Thyroid gland (tissue), 4 donors: Measurements from ENCODE around the gene TCIRG1. TPM values are rescaled to one million over a fixed set of nuclear protein-coding genes. Genes with fewer than 3 reads are reported as not detected.
A peak's percentile ranks its signal among the peaks of the same experiment; 100 is the strongest.
"Not testable (repeated sequence)": the region's sequence is repeated elsewhere in the genome, so short reads cannot be mapped to it uniquely, and the experiment has no call there.

Experiments
- DNase-seq, 2 donors: peaks; one replicate each; pipeline ENCODE4 v3.0.0-alpha.2; 2019
- H3K27ac ChIP-seq, 3 donors: fragments of 200-600 bp; sonication (generic); 1 replicate in 2 of 3; 2 replicates in 1 of 3; pipeline ENCODE4 v1.5.1; 2016 to 2019; ENCODE audit warnings: mild to moderate bottlenecking in 1 of 3, moderate library complexity in 1 of 3
- H3K27me3 ChIP-seq: fragments of 200-600 bp; sonication (generic); one replicate; pipeline ENCODE4 v1.5.1; 2019
- H3K36me3 ChIP-seq, 2 donors: fragments of 200-600 bp; sonication (generic); one replicate each; pipeline ENCODE4 v1.5.1; 2016 to 2019
- H3K4me1 ChIP-seq, 2 donors: fragments of 200-600 bp; sonication (generic); one replicate each; pipeline ENCODE4 v1.5.1; 2017 to 2019
- H3K4me3 ChIP-seq, 3 donors: fragments of 200-600 bp; sonication (generic); replicated peaks in 1 of 3; 1 replicate in 2 of 3; 2 replicates in 1 of 3; pipeline ENCODE4 v1.5.1; 2016; ENCODE audit warnings: mild to moderate bottlenecking in 1 of 3
- H3K9me3 ChIP-seq: fragments of 200-600 bp; sonication (generic); one replicate; pipeline ENCODE4 v1.5.1; 2017
- CTCF ChIP-seq, 6 experiments: fragments of 200-600 bp in 3 of 6; fragments of 450-650 bp in 3 of 6; sonication (generic) in 3 of 6; IDR thresholded peaks; one replicate each; pipeline ENCODE4 v1.5.1; 2016 to 2019; ENCODE audit warnings: antibody characterized with exemption in 6 of 6, mild to moderate bottlenecking in 2 of 6, inconsistent platforms in 1 of 6, moderate library complexity in 1 of 6
- POLR2A ChIP-seq, 2 donors: fragments of 450-650 bp; IDR thresholded peaks; one replicate each; pipeline ENCODE4 v1.6.1; 2017; ENCODE audit warnings: antibody characterized with exemption in 2 of 2, mild to moderate bottlenecking in 2 of 2, moderate library complexity in 1 of 2
- WGBS, 2 donors: methylation state at CpG; one replicate each; pipeline ENCODE4 v1.1.5; 2017; 5-methylcytosine and 5-hydroxymethylcytosine counted together
- intact Hi-C: fragments of 100-400 bp; cut with DNase I; formaldehyde crosslinking; loops from one replicate; pipeline ENCODE4 v1.15.1; 2023
- total RNA-seq, 4 donors: library from RNA; depleted of rRNA; stranded (reverse); fragments of >200 nt; gene quantifications; one replicate each; pipeline ENCODE4 v1.2.3, GENCODE V29; 2016

TCIRG1 gene
- total RNA-seq, 4 donors from 2014 or later = 74.8 to 141 (median 121) TPM

- peak overlapping the region in 2 of 3 donors; percentile 6 to 28 for H3K27ac ChIP-seq
- intact Hi-C loops = no loop called here
Measured at GRCh38 chr11:68089679-68090078, 50.9 kb downstream of the TCIRG1 start.

GRCh38 chr11:68090287-68090686 lies 51.5 kb downstream of the TCIRG1 start:
- intact Hi-C loops = no loop called here
- WGBS, 2 donors = 75 to 86% methylated on average over 1 of the region's 1 CpG

More at GRCh38 chr11:68089679-68090078, 50.9 kb downstream of the TCIRG1 start:
- 66 to 74% methylated on average over 8 of the region's 8 CpGs for WGBS, 2 donors
- peaks cover 19 to 36% of the 10 kb centered on the region in 2 donors for H3K4me1 ChIP-seq
- TF ChIP-seq POLR2A (IDR thresholded peaks at IDR 0.05) = no peak
- TF ChIP-seq CTCF (IDR thresholded peaks at IDR 0.05) = no peak
- no peaks in the 10 kb centered on the region for H3K36me3 ChIP-seq
- no peak overlapping the region for H3K4me3 ChIP-seq
- no peak for DNase-seq
- H3K9me3 ChIP-seq = no peaks in the 10 kb centered on the region
- H3K27me3 ChIP-seq = no peaks in the 10 kb centered on the region

DNA sequence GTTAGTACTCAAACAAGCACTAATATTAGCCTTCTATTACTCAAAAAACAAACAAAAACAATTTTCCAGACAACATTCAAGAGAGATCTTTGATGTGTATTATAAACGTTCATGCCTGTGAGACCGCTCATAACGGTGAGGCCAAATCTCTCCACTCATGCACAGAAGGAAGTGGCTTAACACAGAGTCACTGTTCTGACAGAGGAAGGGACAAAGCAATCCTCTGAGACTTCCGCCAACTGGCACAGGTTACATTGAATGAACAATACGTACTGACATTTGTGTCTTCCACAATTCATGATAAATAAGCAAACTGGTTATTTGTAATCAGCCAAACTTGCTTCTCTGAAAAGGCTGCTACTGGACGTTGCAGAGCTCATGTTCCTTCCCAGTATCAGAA lies 51.9 kb downstream of the TCIRG1 start:
- peak; percentile 36 to 40 for DNase-seq
- H3K36me3 ChIP-seq = no peaks in the 10 kb centered on the region
- TF ChIP-seq CTCF (IDR thresholded peaks at IDR 0.05) (no peak), POLR2A (IDR thresholded peaks at IDR 0.05) (no peak)
- H3K4me1 ChIP-seq = peaks cover 19 to 29% of the 10 kb centered on the region in 2 donors
- H3K4me3 ChIP-seq = no peak overlapping the region
- intact Hi-C loops = no loop called here
- no peaks in the 10 kb centered on the region for H3K9me3 ChIP-seq
- no peaks in the 10 kb centered on the region for H3K27me3 ChIP-seq
- 40 to 53% methylated on average over 6 of the region's 6 CpGs for WGBS, 2 donors
- peak overlapping the region; percentile 20 to 54 (median 52) for H3K27ac ChIP-seq

More at GRCh38 chr11:68090287-68090686, 51.5 kb downstream of the TCIRG1 start:
- no peak for DNase-seq
- no peaks in the 10 kb centered on the region for H3K36me3 ChIP-seq
- no peaks in the 10 kb centered on the region for H3K9me3 ChIP-seq
- H3K27me3 ChIP-seq = no peaks in the 10 kb centered on the region
- peaks cover 19 to 30% of the 10 kb centered on the region in 2 donors for H3K4me1 ChIP-seq
- H3K4me3 ChIP-seq = no peak overlapping the region
- TF ChIP-seq POLR2A (IDR thresholded peaks at IDR 0.05) (no peak), CTCF (IDR thresholded peaks at IDR 0.05) (no peak)
- H3K27ac ChIP-seq = peak overlapping the region; percentile 20 to 54 (median 52)

DNA sequence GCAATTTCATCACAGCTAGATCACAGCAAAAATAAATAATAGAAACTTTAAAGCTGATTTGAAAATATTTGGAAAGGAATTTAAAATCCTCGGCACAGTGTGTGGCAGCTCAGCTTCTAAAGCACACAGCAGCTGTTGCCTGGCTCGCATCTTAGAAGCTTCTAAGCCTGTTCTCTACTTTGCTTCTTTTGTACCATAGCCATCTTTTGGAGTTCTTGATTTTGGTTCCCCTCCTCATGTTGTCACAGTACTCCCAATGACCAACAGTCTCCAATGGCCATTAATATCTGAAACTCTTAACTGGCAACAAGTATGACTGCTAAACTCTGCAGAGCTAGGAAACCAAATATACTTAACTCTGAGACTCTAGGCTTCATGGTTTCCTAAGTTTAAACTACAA lies 53.6 kb downstream of the TCIRG1 start:
- intact Hi-C loops = no loop called here
- H3K27me3 ChIP-seq = no peaks in the 10 kb centered on the region

GRCh38 chr11:68092946-68093345 lies 54.1 kb downstream of the TCIRG1 start:
- H3K27ac ChIP-seq, DNase-seq, intact Hi-C loops, H3K36me3 ChIP-seq, H3K4me3 ChIP-seq, H3K9me3 ChIP-seq, H3K27me3 ChIP-seq: not testable (repeated sequence)
- H3K4me1 ChIP-seq = peaks cover 23 to 40% of the 10 kb centered on the region in 2 donors
- 91 to 95% methylated on average over 3 of the region's 3 CpGs for WGBS, 2 donors

More for the DNA sequence above, 53.6 kb downstream of the TCIRG1 start:
- peaks cover 23 to 34% of the 10 kb centered on the region in 2 donors for H3K4me1 ChIP-seq
- no peak for DNase-seq
- H3K36me3 ChIP-seq = no peaks in the 10 kb centered on the region
- H3K4me3 ChIP-seq = no peak overlapping the region
- WGBS, 2 donors = 94 to 100% methylated on average over 2 of the region's 2 CpGs
- TF ChIP-seq CTCF (IDR thresholded peaks at IDR 0.05) (no peak), POLR2A (IDR thresholded peaks at IDR 0.05) (no peak)
- H3K27ac ChIP-seq = no peak overlapping the region
- H3K9me3 ChIP-seq = no peaks in the 10 kb centered on the region
